ENCODE measurements around the gene AQP9.

- TF ChIP-seq CTCF (IDR thresholded peaks at IDR 0.05), result no peak
- no peak for TF ChIP-seq POLR2A (IDR thresholded peaks at IDR 0.05)
These were observed 27.5 kb downstream of the AQP9 start for GRCh38 chr15:58165661-58166060.

Data from tibial nerve (tissue), 3 donors.